K562 (cell line): ENCODE results near the gene RGS14. TPM values are rescaled to one million over a fixed set of nuclear protein-coding genes. Genes with fewer than 3 reads are reported as not detected.

Experiments used
- ATAC-seq: fragments of 200-7000 bp; cut with Tn5 transposase; 3 replicates; pipeline ENCODE4 v1.9.1; 2020; ENCODE audit warnings: moderate library complexity
- BruUV-seq: library from RNA; stranded (reverse); fragments of 400-500 nt; replicated peaks from 2 replicates; lab custom pipeline; 2021; lab: Mats Ljungman, UMichigan
- CTCF ChIA-PET: fragments of 300-600 bp; formaldehyde crosslinking; extraction: SDS; loops from one replicate; lab custom pipeline; 2021; ENCODE audit warnings: low intra/inter-chr PET ratio; lab: Yijun Ruan, JAX
- POLR2A ChIA-PET: fragments of 300-600, 350-650 bp; sonication (Branson Sonifier 250); formaldehyde crosslinking; extraction: SDS; loops from one replicate; lab custom pipeline; 2021; ENCODE audit warnings: antibody characterized with exemption, inconsistent platforms; lab: Yijun Ruan, JAX
- DNase-seq, 4 experiments: peaks; one replicate each; pipeline versions ENCODE4 v3.0.0 to v3.0.0-alpha.2; 2011 to 2018; ENCODE audit warnings: low spot score in 3 of 4, mixed read lengths in 3 of 4; ENCODE audit errors: extremely low read depth in 1 of 4
- FAIRE-seq: peaks from 2 replicates; lab custom pipeline; 2011; peaks lifted over from hg19 to GRCh38; lab: Jason Lieb, UNC
- H2AFZ ChIP-seq: 2 replicates; pipeline ENCODE4 v1.6.0; 2011; ENCODE audit warnings: low read depth, low read length, control low read depth, inconsistent platforms
- H3K27ac ChIP-seq: fragments of 200-600 bp; 3 replicates; pipeline ENCODE4 v1.8.0; 2011; ENCODE audit warnings: low read depth, mild to moderate bottlenecking, control low read depth, inconsistent platforms, low read length, moderate library complexity, mixed read lengths; ENCODE audit errors: extremely low read depth
- H3K27me3 ChIP-seq, 2 experiments: fragments of 300-600 bp in 1 of 2; 2 replicates in 1 of 2; 3 replicates in 1 of 2; pipeline versions ENCODE4 v1.6.0 to v1.8.0; 2011; ENCODE audit warnings: inconsistent platforms in 2 of 2, low read length in 2 of 2, mild to moderate bottlenecking in 1 of 2, mixed read lengths in 1 of 2, moderate library complexity in 1 of 2; ENCODE audit not compliant: control insufficient read depth in 2 of 2, insufficient read depth in 2 of 2
- H3K36me3 ChIP-seq: fragments of 300-600 bp; 3 replicates; pipeline ENCODE4 v1.8.0; 2011; ENCODE audit warnings: mild to moderate bottlenecking, low read length, inconsistent platforms; ENCODE audit not compliant: control insufficient read depth, insufficient read depth
- H3K4me1 ChIP-seq, 2 experiments: fragments of 200-600 bp in 1 of 2; replicated peaks in 1 of 2; 2 replicates in 1 of 2; 3 replicates in 1 of 2; pipeline versions ENCODE4 v1.5.1 to v1.8.0; 2011; ENCODE audit warnings: inconsistent platforms in 2 of 2, low read length in 2 of 2, mild to moderate bottlenecking in 1 of 2, mixed read lengths in 1 of 2, moderate library complexity in 1 of 2; ENCODE audit not compliant: control insufficient read depth in 2 of 2, insufficient read depth in 2 of 2
- H3K4me2 ChIP-seq: 2 replicates; pipeline ENCODE4 v1.6.1; 2011; ENCODE audit warnings: low read length, control low read depth, inconsistent platforms, mixed read lengths; ENCODE audit not compliant: insufficient read depth
- H3K4me3 ChIP-seq: fragments of 200-600 bp; sonication (generic), shearing (Covaris generic); 2 replicates; pipeline ENCODE4 v1.5.1; 2016; ENCODE audit warnings: control low read depth, inconsistent platforms
- H3K79me2 ChIP-seq: fragments of 200-600 bp; 3 replicates; pipeline ENCODE4 v1.8.0; 2011; ENCODE audit warnings: low read length, inconsistent platforms; ENCODE audit not compliant: control insufficient read depth, insufficient read depth
- H3K9ac ChIP-seq, 2 experiments: 2 replicates each; pipeline versions ENCODE4 v1.6.0 to v1.6.1; 2011; ENCODE audit warnings: low read depth in 2 of 2, low read length in 2 of 2, control low read depth in 1 of 2, inconsistent platforms in 1 of 2, mild to moderate bottlenecking in 1 of 2, mixed read lengths in 1 of 2; ENCODE audit not compliant: insufficient read depth in 1 of 2
- H3K9me1 ChIP-seq: one replicate; pipeline ENCODE4 v1.6.0; 2011; ENCODE audit warnings: inconsistent platforms, mild to moderate bottlenecking, low read length, moderate library complexity; ENCODE audit not compliant: control insufficient read depth, insufficient read depth
- H3K9me3 ChIP-seq: replicated peaks from 2 replicates; pipeline ENCODE4 v1.5.1; 2011; ENCODE audit warnings: low read depth, low read length, inconsistent platforms; ENCODE audit not compliant: control insufficient read depth, insufficient read depth
- H4K20me1 ChIP-seq: replicated peaks from 2 replicates; pipeline ENCODE4 v1.6.1; 2011; ENCODE audit warnings: low read length, inconsistent platforms, mixed read lengths; ENCODE audit not compliant: control insufficient read depth, insufficient read depth
- BACH1 ChIP-seq: fragments of 200-800 bp; sonication (Bioruptor generic); IDR thresholded peaks from 2 replicates; pipeline ENCODE4 v1.6.1; 2016; ENCODE audit warnings: missing genetic modification characterization, missing compliant biosample characterization
- COPS2 ChIP-seq: fragments of 450-650 bp; conservative IDR thresholded peaks from 2 replicates; pipeline ENCODE4 v1.6.1; 2016; ENCODE audit warnings: mild to moderate bottlenecking, moderate library complexity
- CTBP1 ChIP-seq: fragments of 450-650 bp; IDR thresholded peaks from 2 replicates; pipeline ENCODE4 v1.6.1; 2016; ENCODE audit warnings: borderline replicate concordance
- MCM7 ChIP-seq, 2 experiments: fragments of 450-650 bp; IDR thresholded peaks; 2 replicates each; pipeline ENCODE4 v1.6.1; 2016 to 2018
- PML ChIP-seq: IDR thresholded peaks from 2 replicates; pipeline ENCODE4 v1.6.1; 2012; ENCODE audit warnings: low read length, inconsistent platforms
- PTBP1 ChIP-seq: fragments of 200-400 bp; formaldehyde crosslinking; IDR thresholded peaks from 2 replicates; pipeline ENCODE4 v1.6.1; 2017; ENCODE audit warnings: low read depth, low read length
- RBBP5 ChIP-seq: fragments of 200-600 bp; sonication (generic); IDR thresholded peaks from 2 replicates; pipeline ENCODE4 v1.6.1; 2012; ENCODE audit warnings: borderline replicate concordance, mild to moderate bottlenecking, low read length, control low read depth, inconsistent platforms; ENCODE audit not compliant: insufficient read depth, poor library complexity, severe bottlenecking
- SIN3A ChIP-seq, 2 experiments: fragments of 150-350 bp in 1 of 2; IDR thresholded peaks; 2 replicates each; pipeline ENCODE4 v1.6.1; 2011 to 2016; ENCODE audit warnings: borderline replicate concordance in 2 of 2, low read depth in 2 of 2, low read length in 2 of 2, mild to moderate bottlenecking in 2 of 2, moderate library complexity in 2 of 2; ENCODE audit not compliant: control insufficient read depth in 1 of 2
- SIRT6 ChIP-seq: IDR thresholded peaks from one replicate; pipeline ENCODE4 v1.6.1; 2012; ENCODE audit warnings: low read depth, mild to moderate bottlenecking, control low read depth, inconsistent platforms, low read length, moderate library complexity
- SREBF2 ChIP-seq: sonication (generic); formaldehyde crosslinking; IDR thresholded peaks from 2 replicates; pipeline ENCODE4 v1.4.0; 2020; ENCODE audit warnings: mild to moderate bottlenecking, missing genetic modification reagents
- ZNF134 ChIP-seq: fragments of 250-450 bp; sonication (Bioruptor Pico); conservative IDR thresholded peaks from 2 replicates; pipeline ENCODE4 v1.4.0; 2020
- ZNF146 ChIP-seq: IDR thresholded peaks from one replicate; pipeline ENCODE4 v1.6.1; 2018; ENCODE audit warnings: missing compliant biosample characterization; ENCODE audit not compliant: unreplicated experiment
- ZNF282 ChIP-seq: sonication (generic); formaldehyde crosslinking; IDR thresholded peaks from 2 replicates; pipeline ENCODE4 v1.8.1; 2023; ENCODE audit warnings: missing genetic modification reagents
- WGBS: fragments of 100-300 bp; shearing (Covaris generic); methylation state at CpG from one replicate; pipeline ENCODE4 v1.1.6; 2016; ENCODE audit warnings: low coverage, mixed read lengths; ENCODE audit not compliant: insufficient coverage; ENCODE audit errors: missing lambda C conversion rate; 5-methylcytosine and 5-hydroxymethylcytosine counted together
- in situ Hi-C: fragments of 300-500 bp; cut with MboI; formaldehyde crosslinking; loops from 4 replicates; pipeline ENCODE4 v1.15.0; 2018; ENCODE audit warnings: inconsistent platforms, mixed read lengths
- intact Hi-C: fragments of 100-400 bp; cut with micrococcal nuclease; formaldehyde crosslinking; loops from 2 replicates; pipeline ENCODE4 v1.14.2; 2022
- polyA plus RNA-seq, 8 experiments: library from polyadenylated mRNA; depleted of rRNA in 4 of 8; stranded (reverse) in 5 of 8; unstranded in 3 of 8; fragments of >200 nt; fragmentation: Nextera tagmentation in 2 of 8; fragmentation: Illumina TruSeq in 1 of 8; extraction: Ambion mirVana in 2 of 8; extraction: Trizol in 1 of 8; gene quantifications; 2 replicates each; pipeline versions ENCODE4 v1.2.1 to v1.2.3, GENCODE V29; 2011 to 2014; ENCODE audit warnings: inconsistent platforms in 1 of 8, missing spikeins in 1 of 8
- total RNA-seq, 7 experiments: library from RNA; depleted of rRNA in 6 of 7; stranded (reverse); fragments of >200 nt in 6 of 7; fragmentation: Illumina TruSeq in 2 of 7; extraction: Trizol in 2 of 7; gene quantifications; 2 replicates each; pipeline versions ENCODE4 v1.2.1 to v1.2.3, GENCODE V29; 2011 to 2021; ENCODE audit warnings: low replicate concordance in 1 of 7
- TF ChIP-seq, protein P1 (sequence below): sonication (generic); formaldehyde crosslinking; IDR thresholded peaks from 2 replicates; pipeline ENCODE4 v1.5.0; 2020; ENCODE audit warnings: missing genetic modification reagents
- TF ChIP-seq, protein P2 (sequence below): IDR thresholded peaks from 3 replicates; pipeline ENCODE4 v1.6.1; 2011; ENCODE audit warnings: borderline replicate concordance, mild to moderate bottlenecking; ENCODE audit not compliant: insufficient read length, insufficient read depth
- TF ChIP-seq, protein P3 (sequence below): sonication (generic); formaldehyde crosslinking; IDR thresholded peaks from 2 replicates; pipeline ENCODE4 v1.8.0; 2023; ENCODE audit warnings: mild to moderate bottlenecking, missing genetic modification reagents

RGS14 gene
- total and polyA plus RNA-seq, 9 of the 15 experiments (the other 6 are each of a cell fraction or from before 2014, with no cell fraction given): 0.28 to 75.9 (median 34.5) TPM

DNA sequence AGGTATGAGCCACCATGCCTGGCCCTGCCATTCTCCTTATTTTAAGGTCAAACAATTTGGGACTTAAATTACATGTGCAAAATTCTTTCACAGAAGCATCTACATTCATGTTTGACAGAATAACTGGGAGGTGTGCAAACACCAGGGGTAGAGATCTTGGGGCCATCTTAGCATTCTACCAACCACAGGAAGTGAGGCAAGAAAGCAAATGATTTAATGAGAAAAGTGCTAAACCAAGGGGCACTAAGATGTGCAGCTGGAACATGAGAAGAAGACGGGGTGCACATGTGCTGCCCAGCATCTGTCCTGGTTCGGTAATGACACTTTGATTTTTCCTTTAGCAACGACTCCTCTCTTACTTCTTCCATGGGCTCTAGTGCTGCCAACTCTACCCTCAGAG, 52.9 kb downstream of the RGS14 start:
- Histone ChIP-seq H2AFZ (no peak overlapping the region), H3K4me3 (no peak overlapping the region), H3K36me3 (no peaks in the 10 kb centered on the region), H3K9ac (no peak overlapping the region), H3K9me1 (no peaks in the 10 kb centered on the region), H4K20me1 (no peaks in the 10 kb centered on the region), H3K4me2 (no peak overlapping the region), H3K27me3 (no peaks in the 10 kb centered on the region), H3K79me2 (no peaks in the 10 kb centered on the region), H3K27ac (no peak overlapping the region), H3K9me3 (no peaks in the 10 kb centered on the region), H3K4me1 (peaks cover 0 to 5% of the 10 kb centered on the region in 2 experiments; a peak in 4 of 5 replicates)
- BruUV-seq: no TSS peak
- intact Hi-C loops: no loop called here
- DNase-seq (no peak), ATAC-seq (no peak), FAIRE-seq (no peak)
- ChIA-PET POLR2A (no interaction called here), CTCF (no interaction called here)
- WGBS: 42% methylated on average over 3 of the region's 3 CpGs
- in situ Hi-C loops: no loop called here
- TF ChIP-seq SIRT6 (no peak), CTBP1 (no peak), SIN3A (IDR thresholded peaks at IDR 0.05; ENCODE audit: borderline replicate concordance in 2 of 2, control insufficient read depth in 1 of 2, low read depth in 2 of 2, low read length in 2 of 2) (no peak), ZNF282 (CRISPR knock-in tag) (no peak), ZNF146 (CRISPR knock-in tag) (no peak), PML (no peak), COPS2 (no peak), ZNF134 (no peak), RBBP5 (no peak), SREBF2 (CRISPR knock-in tag) (no peak), PTBP1 (no peak), BACH1 (no peak), MCM7 (IDR thresholded peaks at IDR 0.05) (no peak)
- TF ChIP-seq, protein P1, sequence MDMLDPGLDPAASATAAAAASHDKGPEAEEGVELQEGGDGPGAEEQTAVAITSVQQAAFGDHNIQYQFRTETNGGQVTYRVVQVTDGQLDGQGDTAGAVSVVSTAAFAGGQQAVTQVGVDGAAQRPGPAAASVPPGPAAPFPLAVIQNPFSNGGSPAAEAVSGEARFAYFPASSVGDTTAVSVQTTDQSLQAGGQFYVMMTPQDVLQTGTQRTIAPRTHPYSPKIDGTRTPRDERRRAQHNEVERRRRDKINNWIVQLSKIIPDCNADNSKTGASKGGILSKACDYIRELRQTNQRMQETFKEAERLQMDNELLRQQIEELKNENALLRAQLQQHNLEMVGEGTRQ (CRISPR knock-in tag): no peak
- TF ChIP-seq, protein P2, sequence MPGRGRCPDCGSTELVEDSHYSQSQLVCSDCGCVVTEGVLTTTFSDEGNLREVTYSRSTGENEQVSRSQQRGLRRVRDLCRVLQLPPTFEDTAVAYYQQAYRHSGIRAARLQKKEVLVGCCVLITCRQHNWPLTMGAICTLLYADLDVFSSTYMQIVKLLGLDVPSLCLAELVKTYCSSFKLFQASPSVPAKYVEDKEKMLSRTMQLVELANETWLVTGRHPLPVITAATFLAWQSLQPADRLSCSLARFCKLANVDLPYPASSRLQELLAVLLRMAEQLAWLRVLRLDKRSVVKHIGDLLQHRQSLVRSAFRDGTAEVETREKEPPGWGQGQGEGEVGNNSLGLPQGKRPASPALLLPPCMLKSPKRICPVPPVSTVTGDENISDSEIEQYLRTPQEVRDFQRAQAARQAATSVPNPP: no peak
- TF ChIP-seq, protein P3, sequence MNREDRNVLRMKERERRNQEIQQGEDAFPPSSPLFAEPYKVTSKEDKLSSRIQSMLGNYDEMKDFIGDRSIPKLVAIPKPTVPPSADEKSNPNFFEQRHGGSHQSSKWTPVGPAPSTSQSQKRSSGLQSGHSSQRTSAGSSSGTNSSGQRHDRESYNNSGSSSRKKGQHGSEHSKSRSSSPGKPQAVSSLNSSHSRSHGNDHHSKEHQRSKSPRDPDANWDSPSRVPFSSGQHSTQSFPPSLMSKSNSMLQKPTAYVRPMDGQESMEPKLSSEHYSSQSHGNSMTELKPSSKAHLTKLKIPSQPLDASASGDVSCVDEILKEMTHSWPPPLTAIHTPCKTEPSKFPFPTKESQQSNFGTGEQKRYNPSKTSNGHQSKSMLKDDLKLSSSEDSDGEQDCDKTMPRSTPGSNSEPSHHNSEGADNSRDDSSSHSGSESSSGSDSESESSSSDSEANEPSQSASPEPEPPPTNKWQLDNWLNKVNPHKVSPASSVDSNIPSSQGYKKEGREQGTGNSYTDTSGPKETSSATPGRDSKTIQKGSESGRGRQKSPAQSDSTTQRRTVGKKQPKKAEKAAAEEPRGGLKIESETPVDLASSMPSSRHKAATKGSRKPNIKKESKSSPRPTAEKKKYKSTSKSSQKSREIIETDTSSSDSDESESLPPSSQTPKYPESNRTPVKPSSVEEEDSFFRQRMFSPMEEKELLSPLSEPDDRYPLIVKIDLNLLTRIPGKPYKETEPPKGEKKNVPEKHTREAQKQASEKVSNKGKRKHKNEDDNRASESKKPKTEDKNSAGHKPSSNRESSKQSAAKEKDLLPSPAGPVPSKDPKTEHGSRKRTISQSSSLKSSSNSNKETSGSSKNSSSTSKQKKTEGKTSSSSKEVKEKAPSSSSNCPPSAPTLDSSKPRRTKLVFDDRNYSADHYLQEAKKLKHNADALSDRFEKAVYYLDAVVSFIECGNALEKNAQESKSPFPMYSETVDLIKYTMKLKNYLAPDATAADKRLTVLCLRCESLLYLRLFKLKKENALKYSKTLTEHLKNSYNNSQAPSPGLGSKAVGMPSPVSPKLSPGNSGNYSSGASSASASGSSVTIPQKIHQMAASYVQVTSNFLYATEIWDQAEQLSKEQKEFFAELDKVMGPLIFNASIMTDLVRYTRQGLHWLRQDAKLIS: no peak
